Mesenchymal stem cell (in vitro differentiated cells and primary cell): ENCODE results near the gene TNRC6C.

ENCODE experiments used
- DNase-seq: peaks from one replicate; pipeline ENCODE4 v3.0.0-alpha.2; 2013
- H2AFZ ChIP-seq: one replicate; pipeline ENCODE4 v1.6.1; 2013; ENCODE audit warnings: low read depth, mild to moderate bottlenecking, control low read depth, inconsistent platforms, low read length, moderate library complexity
- H2AK5ac ChIP-seq: 2 replicates; pipeline ENCODE4 v1.6.1; 2013; ENCODE audit warnings: low read length, moderate library complexity, mild to moderate bottlenecking, inconsistent platforms; ENCODE audit not compliant: severe bottlenecking
- H2BK120ac ChIP-seq: one replicate; pipeline ENCODE4 v1.6.1; 2013; ENCODE audit warnings: low read depth, mild to moderate bottlenecking, inconsistent platforms, low read length, moderate library complexity
- H2BK12ac ChIP-seq, 2 experiments: one replicate each; pipeline ENCODE4 v1.6.1; 2013; ENCODE audit warnings: inconsistent platforms in 2 of 2, low read length in 2 of 2, mild to moderate bottlenecking in 2 of 2, moderate library complexity in 2 of 2, control low read depth in 1 of 2
- H2BK15ac ChIP-seq: one replicate; pipeline ENCODE4 v1.6.1; 2013; ENCODE audit warnings: mild to moderate bottlenecking, low read depth, inconsistent platforms; ENCODE audit not compliant: poor library complexity, severe bottlenecking
- H2BK5ac ChIP-seq: 2 replicates; pipeline ENCODE4 v1.6.1; 2013; ENCODE audit warnings: low read depth, mild to moderate bottlenecking, low read length, control low read depth, inconsistent platforms; ENCODE audit not compliant: poor library complexity, severe bottlenecking
- H3K14ac ChIP-seq, 2 experiments: one replicate each; pipeline ENCODE4 v1.6.1; 2013; ENCODE audit warnings: inconsistent platforms in 2 of 2, low read length in 2 of 2, control low read depth in 1 of 2, mild to moderate bottlenecking in 1 of 2, moderate library complexity in 1 of 2
- H3K18ac ChIP-seq, 2 experiments: one replicate each; pipeline ENCODE4 v1.6.1; 2013; ENCODE audit warnings: inconsistent platforms in 2 of 2, low read length in 2 of 2, control low read depth in 1 of 2, low read depth in 1 of 2, mild to moderate bottlenecking in 1 of 2
- H3K23ac ChIP-seq, 2 experiments: one replicate each; pipeline ENCODE4 v1.6.1; 2013; ENCODE audit warnings: inconsistent platforms in 2 of 2, low read length in 2 of 2, mild to moderate bottlenecking in 2 of 2, moderate library complexity in 2 of 2, control low read depth in 1 of 2
- H3K27ac ChIP-seq: 2 replicates; pipeline ENCODE4 v1.5.1; 2013; ENCODE audit warnings: mild to moderate bottlenecking, moderate library complexity, low read length, control low read depth, inconsistent platforms; ENCODE audit not compliant: poor library complexity, severe bottlenecking
- H3K27me3 ChIP-seq, 2 experiments: 2 replicates each; pipeline versions ENCODE4 v1.6.1 to v1.7.0; 2013; ENCODE audit warnings: low read length in 2 of 2, mild to moderate bottlenecking in 2 of 2, moderate library complexity in 2 of 2, control low read depth in 1 of 2, inconsistent platforms in 1 of 2; ENCODE audit not compliant: control insufficient read depth in 1 of 2, insufficient read depth in 1 of 2
- H3K36me3 ChIP-seq, 2 experiments: 2 replicates each; pipeline versions ENCODE4 v1.6.1 to v1.7.0; 2013; ENCODE audit warnings: low read length in 2 of 2, control low read depth in 1 of 2, inconsistent platforms in 1 of 2, low read depth in 1 of 2, mild to moderate bottlenecking in 1 of 2; ENCODE audit not compliant: insufficient read depth in 2 of 2, control insufficient read depth in 1 of 2
- H3K4ac ChIP-seq, 2 experiments: one replicate each; pipeline ENCODE4 v1.6.1; 2013; ENCODE audit warnings: inconsistent platforms in 2 of 2, low read length in 2 of 2, mild to moderate bottlenecking in 2 of 2, moderate library complexity in 2 of 2, control low read depth in 1 of 2, low read depth in 1 of 2
- H3K4me1 ChIP-seq: 2 replicates; pipeline ENCODE4 v1.6.1; 2013; ENCODE audit warnings: low read depth, low read length, control low read depth; ENCODE audit not compliant: control insufficient read depth, insufficient read depth
- H3K4me2 ChIP-seq: 2 replicates; pipeline ENCODE4 v1.6.1; 2013; ENCODE audit warnings: low read length, mild to moderate bottlenecking, inconsistent platforms; ENCODE audit not compliant: poor library complexity, severe bottlenecking
- H3K4me3 ChIP-seq, 2 experiments: 2 replicates each; pipeline versions ENCODE4 v1.5.1 to v1.7.0; 2013; ENCODE audit warnings: low read length in 2 of 2, mild to moderate bottlenecking in 2 of 2, control low read depth in 1 of 2, low read depth in 1 of 2; ENCODE audit not compliant: insufficient read depth in 1 of 2
- H3K79me1 ChIP-seq: replicated peaks from 2 replicates; pipeline ENCODE4 v1.6.1; 2013; ENCODE audit warnings: mild to moderate bottlenecking, control low read depth, low read length, inconsistent platforms; ENCODE audit not compliant: poor library complexity, severe bottlenecking
- H3K9ac ChIP-seq: 2 replicates; pipeline ENCODE4 v1.7.0; 2013; ENCODE audit warnings: mild to moderate bottlenecking, low read length, moderate library complexity
- H3K9me3 ChIP-seq: 2 replicates; pipeline ENCODE4 v1.7.0; 2013; ENCODE audit warnings: mild to moderate bottlenecking, low read length; ENCODE audit not compliant: control insufficient read depth
- H4K8ac ChIP-seq: one replicate; pipeline ENCODE4 v1.6.1; 2013; ENCODE audit warnings: inconsistent platforms, mild to moderate bottlenecking, low read length, moderate library complexity
- H4K91ac ChIP-seq: one replicate; pipeline ENCODE4 v1.6.1; 2013; ENCODE audit warnings: mild to moderate bottlenecking, low read length, inconsistent platforms
- WGBS: methylation state at CpG from one replicate; pipeline ENCODE4 v1.1.7; 2013; ENCODE audit warnings: mixed read lengths; 5-methylcytosine and 5-hydroxymethylcytosine counted together

TNRC6C gene

GRCh38 chr17:78023042-78023441 lies 64.5 kb downstream of the TNRC6C start:
- Histone ChIP-seq H2AFZ (no peak overlapping the region), H4K8ac (no peak overlapping the region), H3K23ac (no peak overlapping the region), H3K4me1 (no peaks in the 10 kb centered on the region), H2BK120ac (no peak overlapping the region), H3K36me3 (no peaks in the 10 kb centered on the region), H3K9ac (no peak overlapping the region), H3K9me3 (no peaks in the 10 kb centered on the region), H2AK5ac (no peak overlapping the region), H3K4ac (no peak overlapping the region), H3K27me3 (no peaks in the 10 kb centered on the region), H3K14ac (no peak overlapping the region), H4K91ac (no peak overlapping the region), H3K79me1 (peaks cover 2% of the 10 kb centered on the region), H3K27ac (no peak overlapping the region), H3K18ac (no peak overlapping the region), H3K4me2 (no peak overlapping the region), H2BK5ac (no peak overlapping the region), H2BK12ac (no peak overlapping the region), H3K4me3 (no peak overlapping the region), H2BK15ac (no peak overlapping the region)
- whole genome bisulfite sequencing: 99% methylated on average over 4 of the region's 5 CpGs
- no peak for DNase-seq

GRCh38 chr17:78026381-78026780 lies 67.9 kb downstream of the TNRC6C start:
- Histone ChIP-seq H3K79me1 (peaks cover 2% of the 10 kb centered on the region), H3K27me3 (no peaks in the 10 kb centered on the region), H4K91ac (no peak overlapping the region), H3K14ac (no peak overlapping the region), H3K18ac (no peak overlapping the region), H2BK120ac (no peak overlapping the region), H3K4me1 (no peaks in the 10 kb centered on the region), H2AK5ac (no peak overlapping the region), H3K9me3 (no peaks in the 10 kb centered on the region), H3K4me2 (no peak overlapping the region), H3K23ac (no peak overlapping the region), H3K9ac (no peak overlapping the region), H3K4ac (no peak overlapping the region), H2BK15ac (no peak overlapping the region), H2BK5ac (no peak overlapping the region), H2AFZ (no peak overlapping the region), H2BK12ac (no peak overlapping the region), H3K36me3 (peaks cover 0 to under 1% of the 10 kb centered on the region in 2 experiments), H3K27ac (no peak overlapping the region), H3K4me3 (no peak overlapping the region), H4K8ac (no peak overlapping the region)
- no peak for DNase-seq
- WGBS: 95% methylated on average over 2 of the region's 2 CpGs

GRCh38 chr17:78027121-78027520 lies 68.6 kb downstream of the TNRC6C start:
- no peak overlapping the region for H2AK5ac ChIP-seq
- no peaks in the 10 kb centered on the region for H3K27me3 ChIP-seq
- peak overlapping the region; percentile 63 for H2BK15ac ChIP-seq
- no peaks in the 10 kb centered on the region for H3K9me3 ChIP-seq
- H3K4me1 ChIP-seq: no peaks in the 10 kb centered on the region
- WGBS: 100% methylated on average over 2 of the region's 2 CpGs
- H2BK5ac ChIP-seq: no peak overlapping the region
- H3K36me3 ChIP-seq: peaks cover 0 to 3% of the 10 kb centered on the region in 2 experiments
- H3K4me2 ChIP-seq: no peak overlapping the region
- H3K9ac ChIP-seq: no peak overlapping the region
- no peak overlapping the region for H4K8ac ChIP-seq
- H3K4me3 ChIP-seq: no peak overlapping the region
- no peak overlapping the region for H2BK12ac ChIP-seq
- H2AFZ ChIP-seq: no peak overlapping the region
- H3K27ac ChIP-seq: no peak overlapping the region
- H3K79me1 ChIP-seq: peaks cover 2% of the 10 kb centered on the region
- H3K14ac ChIP-seq: no peak overlapping the region
- H3K4ac ChIP-seq: no peak overlapping the region
- no peak overlapping the region for H3K18ac ChIP-seq
- H3K23ac ChIP-seq: no peak overlapping the region
- no peak overlapping the region for H4K91ac ChIP-seq
- no peak for DNase-seq
- H2BK120ac ChIP-seq: no peak overlapping the region

DNA sequence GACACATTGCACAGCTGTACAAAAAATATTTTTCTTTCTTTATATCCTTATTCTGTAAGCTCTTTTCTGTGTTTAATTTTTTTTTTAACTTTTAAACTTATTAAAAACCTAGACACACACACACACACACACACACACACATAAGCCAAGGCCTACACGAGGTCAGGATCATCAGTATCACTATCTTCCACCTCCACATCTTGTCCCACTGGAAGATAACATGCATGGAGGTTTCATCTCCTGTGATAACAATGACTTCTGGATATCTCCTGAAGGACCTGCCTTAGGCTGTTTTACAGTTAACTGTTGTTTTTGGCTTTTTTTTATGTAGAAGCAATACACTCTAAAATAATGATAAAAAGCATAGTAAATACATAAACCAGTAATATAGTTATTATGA lies 71.2 kb downstream of the TNRC6C start:
- Histone ChIP-seq H2BK12ac (no peak overlapping the region), H3K9me3 (no peaks in the 10 kb centered on the region), H3K27me3 (no peaks in the 10 kb centered on the region), H2BK5ac (no peak overlapping the region), H2AK5ac (no peak overlapping the region), H4K8ac (no peak overlapping the region), H2BK120ac (no peak overlapping the region), H2BK15ac (no peak overlapping the region), H2AFZ (no peak overlapping the region), H4K91ac (no peak overlapping the region), H3K18ac (no peak overlapping the region), H3K4me2 (no peak overlapping the region), H3K27ac (no peak overlapping the region), H3K9ac (no peak overlapping the region), H3K79me1 (peaks cover 2% of the 10 kb centered on the region), H3K4me3 (no peak overlapping the region), H3K4ac (no peak overlapping the region), H3K14ac (no peak overlapping the region), H3K23ac (no peak overlapping the region), H3K36me3 (peaks cover 0 to 8% of the 10 kb centered on the region in 2 experiments), H3K4me1 (peaks cover 2% of the 10 kb centered on the region)
- 100% methylated on average over 1 of the region's 1 CpG for WGBS
- DNase-seq: no peak
